ENCODE data around the gene SLC43A2.

DNA sequence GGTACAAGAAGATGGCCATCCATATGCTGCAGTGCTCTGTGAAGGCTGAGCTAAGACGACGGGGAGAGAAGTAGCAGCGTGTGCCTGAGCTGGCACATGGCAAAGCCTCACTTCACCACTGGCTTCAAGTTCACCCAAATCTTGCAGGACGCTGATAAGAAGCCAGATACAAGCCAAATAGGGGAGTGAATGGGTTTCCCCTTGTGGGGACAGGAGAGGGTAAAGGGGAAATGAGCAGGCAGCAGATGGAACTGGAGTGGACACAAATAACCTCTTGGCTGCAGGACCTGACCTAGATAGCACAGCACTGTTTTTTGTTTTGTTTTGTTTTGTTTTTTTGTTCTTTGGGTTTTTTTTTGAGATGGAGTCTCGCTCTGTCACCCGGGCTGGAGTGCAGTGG is 45.1 kb downstream of the SLC43A2 start:
- TF ChIP-seq CTCF (conservative IDR thresholded peaks at IDR 0.05) = no peak
- TF ChIP-seq EZH2 (IDR thresholded peaks at IDR 0.05; ENCODE audit: low read depth) = no peak

Data from PC-9 (cell line).